Fibroblast of skin of scalp (primary cell): ENCODE results near the gene HMOX1.
"Not testable (repeated sequence)": the region's sequence is repeated elsewhere in the genome, so short reads cannot be mapped to it uniquely, and the experiment has no call there.

Experiments
- DNase-seq: peaks from one replicate; pipeline ENCODE4 v3.0.0-alpha.2; 2013

Gene HMOX1

DNA sequence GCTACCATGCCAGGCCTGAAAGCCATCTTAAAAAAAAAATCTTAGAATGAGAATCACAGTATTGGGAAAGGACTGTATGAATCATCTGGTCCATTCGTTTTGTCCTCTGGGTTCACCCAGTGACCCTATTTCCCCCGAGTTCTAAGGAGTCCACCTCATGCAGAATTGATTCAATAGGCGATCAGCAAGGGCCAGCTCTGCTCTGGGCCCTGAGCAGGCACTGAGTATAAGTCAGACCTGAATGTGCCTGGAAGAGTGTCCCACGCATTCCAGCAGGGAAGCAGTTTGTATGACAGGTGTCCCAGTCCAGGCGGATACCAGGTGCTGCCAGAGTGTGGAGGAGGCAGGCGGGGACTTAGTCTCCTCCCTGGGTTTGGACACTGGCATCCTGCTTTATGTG lies 883 bp upstream of the HMOX1 start:
- DNase-seq = no peak

DNA sequence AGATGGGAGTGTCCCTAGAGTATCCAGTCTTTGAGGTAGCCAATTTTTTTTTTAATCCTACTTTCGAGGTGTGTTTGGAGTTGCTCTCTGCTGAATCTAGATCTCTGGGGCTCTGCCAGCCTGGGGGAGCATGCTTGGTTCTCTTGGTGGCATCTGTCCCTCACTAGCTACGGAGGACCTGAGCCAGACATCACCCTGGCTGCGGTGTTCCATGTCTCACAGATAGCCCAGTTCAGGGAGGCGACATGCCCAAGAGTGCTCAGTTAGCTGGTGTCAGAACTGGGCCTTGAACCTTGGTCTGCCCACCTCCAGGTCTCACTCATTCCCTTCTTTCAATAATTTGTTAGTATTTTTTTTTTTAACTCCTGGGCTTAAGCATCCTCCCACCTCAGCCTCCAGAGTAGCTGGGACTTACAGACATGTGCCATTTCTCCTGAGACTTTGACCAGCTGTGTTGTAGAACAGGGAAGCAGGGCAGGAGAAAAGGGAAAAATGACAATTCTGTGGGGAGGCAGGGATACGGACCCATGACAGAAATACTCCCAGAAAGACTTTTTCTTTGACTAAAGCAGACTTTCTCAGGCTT lies 621 bp downstream of the HMOX1 start:
- no peak for DNase-seq

DNA sequence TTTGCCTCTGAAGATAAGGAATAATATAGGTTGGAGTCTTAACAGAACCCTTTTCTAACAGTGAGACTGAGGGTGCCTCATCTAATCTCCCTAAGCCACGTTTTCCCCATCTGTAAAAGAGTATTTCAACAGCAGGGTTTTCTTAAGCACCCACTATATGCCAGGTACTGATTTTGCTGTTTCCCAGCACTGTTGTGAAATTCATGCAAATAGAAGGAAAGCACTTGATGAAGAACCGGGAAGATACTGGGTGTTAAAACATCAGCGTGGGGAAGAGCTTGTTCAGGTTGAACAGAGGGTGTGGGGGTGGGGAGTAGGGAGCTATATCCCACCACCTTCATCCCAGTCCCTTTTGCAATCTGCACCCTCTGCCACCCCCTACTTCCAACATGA lies 2.8 kb downstream of the HMOX1 start:
- DNase-seq = no peak

DNA sequence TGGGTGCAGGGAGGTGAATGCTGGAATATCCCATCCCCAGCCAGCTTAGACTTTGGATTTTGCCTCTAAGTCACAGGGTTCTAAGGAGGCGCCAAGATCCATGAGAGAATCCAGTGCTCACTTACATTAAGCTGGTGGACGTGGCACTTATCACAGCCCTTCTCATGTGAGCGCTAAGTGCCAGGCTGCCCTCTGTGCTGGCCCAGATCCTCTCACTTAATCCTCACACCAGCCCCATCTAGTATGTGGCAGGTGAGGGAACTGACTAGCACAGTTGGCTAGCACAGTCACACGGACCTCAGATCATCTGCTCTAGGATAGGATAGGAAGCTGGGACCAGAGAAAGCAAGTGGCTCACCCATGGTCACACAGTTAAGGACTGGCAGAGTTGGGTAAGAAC lies 3.6 kb downstream of the HMOX1 start:
- no peak for DNase-seq

DNA sequence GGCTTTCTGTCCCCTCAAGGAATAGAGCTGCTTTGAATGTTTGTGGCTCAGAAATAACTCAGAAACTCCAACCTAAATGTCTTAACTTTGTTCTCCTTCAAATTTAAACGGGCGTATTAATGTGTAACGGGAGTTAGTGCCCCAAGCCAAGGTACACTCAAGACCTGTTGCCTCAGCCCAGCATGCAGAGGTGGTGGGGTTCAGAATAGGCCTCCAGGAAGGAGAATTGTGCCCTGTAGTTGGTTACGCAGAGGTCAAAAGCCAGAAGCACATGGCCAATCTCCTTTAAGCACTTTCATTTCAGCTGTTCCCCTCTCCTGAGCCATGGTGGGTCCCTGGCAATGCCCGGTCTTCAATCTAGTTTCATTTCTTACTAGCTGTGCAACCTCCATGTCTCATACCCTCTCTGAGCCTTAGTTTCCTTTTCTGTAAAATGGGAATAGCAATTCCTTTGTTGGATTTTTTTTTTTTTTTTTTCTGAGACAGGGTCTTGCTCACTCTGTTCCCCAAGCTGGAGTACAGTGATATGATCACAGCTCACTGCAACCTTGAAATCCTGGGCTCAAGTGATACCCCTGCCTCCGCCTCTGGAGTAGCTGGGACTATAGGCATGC lies 4.2 kb downstream of the HMOX1 start:
- DNase-seq = no peak

DNA sequence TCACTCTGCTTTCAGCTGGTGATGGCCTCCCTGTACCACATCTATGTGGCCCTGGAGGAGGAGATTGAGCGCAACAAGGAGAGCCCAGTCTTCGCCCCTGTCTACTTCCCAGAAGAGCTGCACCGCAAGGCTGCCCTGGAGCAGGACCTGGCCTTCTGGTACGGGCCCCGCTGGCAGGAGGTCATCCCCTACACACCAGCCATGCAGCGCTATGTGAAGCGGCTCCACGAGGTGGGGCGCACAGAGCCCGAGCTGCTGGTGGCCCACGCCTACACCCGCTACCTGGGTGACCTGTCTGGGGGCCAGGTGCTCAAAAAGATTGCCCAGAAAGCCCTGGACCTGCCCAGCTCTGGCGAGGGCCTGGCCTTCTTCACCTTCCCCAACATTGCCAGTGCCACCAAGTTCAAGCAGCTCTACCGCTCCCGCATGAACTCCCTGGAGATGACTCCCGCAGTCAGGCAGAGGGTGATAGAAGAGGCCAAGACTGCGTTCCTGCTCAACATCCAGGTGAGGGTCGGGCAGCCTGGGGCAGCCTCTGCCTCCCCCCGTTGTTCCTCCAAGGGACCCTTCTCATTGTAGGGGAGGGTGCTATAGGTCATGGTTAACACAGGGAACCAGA lies 5.9 kb downstream of the HMOX1 start:
- no peak for DNase-seq

DNA sequence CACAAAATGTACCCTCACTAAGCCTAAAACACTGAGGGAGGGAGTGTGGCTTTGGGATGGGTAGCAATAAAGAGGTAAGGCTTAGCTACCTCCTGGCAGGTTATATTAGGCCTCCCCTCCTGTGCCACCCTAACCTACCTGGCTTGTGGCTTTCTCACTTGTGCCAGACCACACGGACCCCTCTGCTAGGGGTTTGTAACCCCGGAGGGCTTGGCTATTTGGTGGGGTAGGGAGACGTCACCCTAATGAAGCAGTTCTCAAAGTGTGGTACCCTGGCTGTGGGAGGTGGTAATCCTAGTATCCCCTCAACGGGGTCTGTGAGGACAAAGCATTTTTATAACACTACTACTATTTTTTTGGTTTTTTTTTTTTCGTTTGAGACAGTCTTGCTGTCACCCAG lies 10.0 kb downstream of the HMOX1 start:
- no peak for DNase-seq

DNA sequence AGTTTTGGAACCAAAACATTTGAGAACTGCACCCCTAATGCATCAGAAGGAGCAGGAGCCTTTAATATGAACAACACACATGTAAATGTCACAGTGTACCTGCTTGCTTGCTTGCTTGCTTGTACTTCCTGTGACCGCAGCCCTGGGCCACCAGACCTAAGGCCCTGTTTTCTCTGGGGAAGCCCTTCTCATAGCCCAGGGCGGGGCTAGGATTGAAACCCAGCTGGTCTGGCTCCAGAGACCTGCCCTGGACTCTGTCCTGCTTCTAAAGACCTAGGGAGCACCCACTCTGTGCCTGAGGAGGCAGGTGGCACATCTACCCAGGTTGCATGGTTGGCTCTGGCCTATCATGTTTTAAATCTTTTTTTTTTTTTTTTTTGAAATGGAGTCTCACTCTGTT lies 11.5 kb downstream of the HMOX1 start:
- no peak for DNase-seq

DNA sequence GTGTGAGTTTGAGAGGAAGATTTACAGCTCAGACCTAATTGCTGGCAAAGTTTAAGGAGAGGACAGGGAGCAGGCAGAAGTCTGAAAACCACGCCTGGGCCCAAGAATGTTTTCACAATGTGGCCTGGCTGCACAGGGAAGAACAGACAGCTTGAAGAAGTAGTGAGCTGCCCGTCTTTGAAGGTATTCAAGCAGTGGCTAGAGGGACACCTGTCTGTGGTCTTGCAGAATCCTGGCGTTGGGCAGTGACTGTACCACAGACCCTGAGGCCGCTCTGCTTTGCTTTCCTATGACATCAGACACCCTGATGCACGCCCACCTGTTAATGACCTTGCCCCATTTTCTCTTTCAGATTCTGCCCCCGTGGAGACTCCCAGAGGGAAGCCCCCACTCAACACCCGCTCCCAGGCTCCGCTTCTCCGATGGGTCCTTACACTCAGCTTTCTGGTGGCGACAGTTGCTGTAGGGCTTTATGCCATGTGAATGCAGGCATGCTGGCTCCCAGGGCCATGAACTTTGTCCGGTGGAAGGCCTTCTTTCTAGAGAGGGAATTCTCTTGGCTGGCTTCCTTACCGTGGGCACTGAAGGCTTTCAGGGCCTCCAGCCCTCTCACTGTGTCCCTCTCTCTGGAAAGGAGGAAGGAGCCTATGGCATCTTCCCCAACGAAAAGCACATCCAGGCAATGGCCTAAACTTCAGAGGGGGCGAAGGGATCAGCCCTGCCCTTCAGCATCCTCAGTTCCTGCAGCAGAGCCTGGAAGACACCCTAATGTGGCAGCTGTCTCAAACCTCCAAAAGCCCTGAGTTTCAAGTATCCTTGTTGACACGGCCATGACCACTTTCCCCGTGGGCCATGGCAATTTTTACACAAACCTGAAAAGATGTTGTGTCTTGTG lies 12.5 kb downstream of the HMOX1 start:
- DNase-seq = no peak

DNA sequence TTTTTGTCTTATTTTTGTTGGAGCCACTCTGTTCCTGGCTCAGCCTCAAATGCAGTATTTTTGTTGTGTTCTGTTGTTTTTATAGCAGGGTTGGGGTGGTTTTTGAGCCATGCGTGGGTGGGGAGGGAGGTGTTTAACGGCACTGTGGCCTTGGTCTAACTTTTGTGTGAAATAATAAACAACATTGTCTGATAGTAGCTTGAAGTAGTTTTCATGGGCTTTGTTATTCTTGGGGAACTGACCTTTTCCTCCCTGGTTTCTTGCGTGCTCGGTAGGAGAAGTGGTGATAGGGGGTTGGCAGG lies 13.1 kb downstream of the HMOX1 start:
- no peak for DNase-seq

DNA sequence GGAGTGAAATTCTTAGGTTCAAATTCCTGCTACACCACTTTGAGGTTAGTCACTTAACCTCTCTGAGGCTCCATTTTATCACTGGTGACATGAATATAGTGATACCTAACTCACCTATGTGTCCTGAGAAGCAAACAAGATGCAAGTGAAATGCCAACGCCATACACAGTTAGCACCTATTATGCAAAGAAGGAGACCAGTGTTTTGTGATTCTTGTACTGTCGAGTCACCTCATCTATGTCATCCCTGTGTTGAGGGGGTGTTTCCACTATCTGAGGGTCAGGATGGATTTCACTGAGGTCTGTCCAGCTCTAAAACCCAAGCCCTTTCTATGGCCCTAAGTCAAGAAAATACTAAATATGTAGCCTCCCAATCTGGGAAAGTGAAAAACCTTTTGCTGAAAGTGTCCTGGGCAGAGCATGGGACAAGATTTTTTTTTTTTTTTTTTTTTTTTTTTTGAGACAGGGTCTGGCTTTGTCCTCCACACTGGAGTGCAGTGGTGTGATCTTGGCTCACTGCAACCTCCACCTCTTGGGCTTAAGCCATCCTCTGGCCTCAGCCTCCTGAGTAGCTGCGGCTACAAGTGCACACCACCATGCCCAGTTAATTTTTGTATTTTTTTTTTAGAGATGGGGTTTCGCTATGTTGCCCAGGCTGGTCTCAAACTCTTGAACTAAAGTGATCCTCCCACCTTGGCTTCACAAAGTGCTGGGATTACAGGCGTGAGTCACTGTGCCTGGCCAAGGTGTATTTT lies 14.1 kb downstream of the HMOX1 start:
- DNase-seq = no peak

DNA sequence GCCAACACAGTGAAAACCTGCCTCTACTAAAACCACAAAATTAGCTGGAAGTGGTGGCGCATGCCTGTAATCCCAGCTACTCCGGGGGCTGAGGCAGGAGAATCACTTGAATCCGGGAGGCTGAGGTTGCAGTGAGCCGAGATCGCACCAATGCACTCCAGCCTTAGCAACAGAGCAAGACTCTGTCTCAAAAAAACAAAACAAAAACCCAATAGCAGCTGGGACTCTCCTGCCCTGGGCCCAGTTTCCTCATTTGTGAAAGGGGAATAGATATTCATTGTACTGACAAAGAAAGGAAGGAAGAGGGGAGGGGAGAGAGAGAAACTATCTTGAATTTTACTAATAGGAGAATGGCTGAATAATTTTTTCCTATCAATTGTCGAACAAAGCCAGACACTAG lies 15.7 kb downstream of the HMOX1 start:
- DNase-seq = not testable (repeated sequence)

DNA sequence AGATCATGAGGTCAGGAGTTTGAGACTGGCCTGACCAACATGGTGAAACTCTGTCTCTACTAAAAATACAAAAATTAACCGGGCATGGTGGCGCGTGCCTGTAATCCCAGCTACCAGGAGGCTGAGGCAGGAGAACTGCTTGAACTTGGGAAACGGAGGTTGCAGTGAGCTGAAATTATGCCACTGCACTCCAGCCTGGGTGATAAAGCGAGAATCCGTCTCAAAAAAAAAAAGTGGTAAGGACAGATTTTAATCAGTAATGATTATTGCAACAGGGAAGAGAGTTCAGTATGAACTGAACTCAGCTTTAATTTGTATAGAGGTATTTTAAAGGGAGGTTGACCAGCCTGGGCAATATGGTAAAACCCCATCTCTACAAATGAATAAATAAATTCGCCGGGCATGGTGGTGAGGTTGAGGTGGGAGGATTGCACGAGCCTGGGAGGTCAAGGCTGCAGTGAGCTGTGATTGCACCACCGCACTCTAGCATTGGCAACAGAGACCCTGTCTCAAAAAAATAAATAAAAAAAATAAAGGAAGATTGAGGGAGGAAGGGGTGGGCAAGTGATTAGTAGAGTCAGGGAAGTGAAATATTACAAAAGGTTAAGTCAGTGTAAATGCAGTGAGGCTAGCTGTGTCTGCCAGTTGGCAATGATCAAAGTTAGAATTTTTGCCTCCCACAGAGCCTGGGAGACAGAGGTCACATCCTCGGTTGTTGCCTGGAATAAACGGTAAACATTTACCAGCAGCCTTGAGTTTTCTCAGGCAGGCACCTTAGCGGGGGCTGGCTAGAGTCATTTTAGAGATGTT lies 16.4 kb downstream of the HMOX1 start:
- DNase-seq = no peak

DNA sequence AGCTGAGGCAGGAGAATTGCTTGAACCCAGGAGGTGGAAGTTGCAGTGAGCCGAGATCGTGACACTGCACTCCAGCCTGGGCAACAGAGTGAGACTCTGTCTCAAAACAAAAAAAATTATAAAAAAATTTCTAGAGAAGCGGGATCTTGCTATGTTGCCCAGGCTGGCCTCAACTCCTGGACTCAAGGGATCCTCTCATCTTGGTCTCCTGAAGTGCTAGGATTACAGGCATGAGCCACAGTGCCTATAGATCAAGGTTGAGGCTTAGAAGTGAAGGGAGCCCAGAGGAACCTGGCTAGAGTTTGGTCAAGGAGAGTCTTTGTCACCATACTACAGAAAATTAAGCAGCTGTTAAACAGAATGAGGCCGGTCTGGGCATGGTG lies 17.7 kb downstream of the HMOX1 start:
- no peak for DNase-seq

DNA sequence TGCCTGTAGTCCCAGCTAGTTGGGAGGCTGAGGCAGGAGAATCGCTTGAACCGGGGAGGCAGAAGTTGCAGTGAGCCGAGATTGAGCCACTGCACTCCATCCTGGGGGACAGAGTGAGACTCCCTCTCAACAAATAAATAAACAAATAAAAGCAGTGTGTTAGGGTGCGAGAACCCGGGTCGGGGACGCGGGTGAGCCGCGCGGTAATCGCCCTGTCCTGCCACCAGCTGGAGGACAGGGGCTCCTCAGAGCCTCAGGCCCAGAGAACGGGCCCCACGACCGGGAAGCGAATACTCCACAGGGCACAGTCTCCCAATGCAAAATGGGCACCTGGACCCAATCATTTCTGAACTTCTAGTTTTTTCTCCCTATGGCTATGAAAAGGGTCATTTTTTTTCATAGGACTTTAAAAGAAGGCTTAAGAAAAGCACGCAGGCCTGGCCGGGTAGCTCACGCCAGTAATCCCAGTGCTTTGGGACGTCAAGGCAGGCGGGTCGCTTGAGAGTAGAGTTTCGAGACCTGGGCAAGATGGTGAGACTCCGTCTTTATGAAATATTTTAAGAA lies 18.3 kb downstream of the HMOX1 start:
- DNase-seq = no peak

DNA sequence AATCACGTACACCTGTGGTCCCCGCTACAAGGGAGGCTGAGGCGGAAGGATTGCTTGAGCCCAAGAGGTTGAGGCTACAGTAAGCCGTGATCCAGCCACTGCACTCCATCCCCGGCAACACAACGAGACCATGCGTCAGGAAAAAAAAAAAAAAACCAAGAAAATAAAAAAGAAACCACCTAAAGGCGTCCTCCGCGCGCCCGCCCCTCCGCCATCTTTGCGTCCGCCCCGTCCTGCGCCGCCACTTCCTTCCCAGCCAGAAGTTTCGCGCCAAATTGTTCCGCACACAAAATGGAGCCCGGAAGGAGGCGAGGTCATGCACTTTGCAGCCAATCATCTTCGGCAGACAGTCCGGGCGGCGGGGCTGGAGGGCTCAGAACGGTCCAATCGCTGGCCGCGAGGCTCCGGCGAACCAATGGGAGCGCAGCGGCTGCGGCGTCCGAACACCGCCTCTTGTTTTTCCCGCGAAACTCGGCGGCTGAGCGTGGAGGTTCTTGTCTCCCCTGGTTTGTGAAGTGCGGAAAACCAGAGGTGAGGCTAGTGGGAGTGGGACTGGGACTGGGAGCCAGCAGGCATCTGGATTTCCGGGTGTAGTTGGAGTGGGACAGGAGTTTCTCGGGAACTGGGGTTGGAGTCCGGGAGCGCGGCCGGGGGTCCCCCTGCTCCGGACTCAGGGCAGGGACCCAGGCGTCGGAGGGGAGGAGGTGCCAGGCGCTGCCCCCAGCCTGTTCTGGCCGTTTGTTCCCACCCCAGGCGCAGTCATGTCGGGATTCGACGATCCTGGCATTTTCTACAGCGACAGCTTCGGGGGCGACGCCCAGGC lies 19.0 kb downstream of the HMOX1 start, which contains the start of gene MCM5:
TSS of gene MCM5 (plus strand) at position 463 of the 823 bp plus-strand sequence. CDS start at position 762, 299 bp downstream.
- peak; percentile 98 for DNase-seq

DNA sequence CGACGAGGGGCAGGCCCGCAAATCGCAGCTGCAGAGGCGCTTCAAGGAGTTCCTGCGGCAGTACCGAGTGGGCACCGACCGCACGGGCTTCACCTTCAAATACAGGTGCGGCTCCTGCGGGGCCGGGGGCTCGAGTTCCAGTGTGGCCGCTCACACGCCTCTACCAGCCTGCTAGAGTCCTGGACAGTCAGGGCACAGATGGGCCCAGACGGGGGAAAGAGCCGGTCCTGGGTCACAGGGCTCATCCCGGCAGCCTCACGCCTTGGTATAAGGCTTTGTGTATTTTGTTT lies 19.6 kb downstream of the HMOX1 start:
- no peak for DNase-seq

DNA sequence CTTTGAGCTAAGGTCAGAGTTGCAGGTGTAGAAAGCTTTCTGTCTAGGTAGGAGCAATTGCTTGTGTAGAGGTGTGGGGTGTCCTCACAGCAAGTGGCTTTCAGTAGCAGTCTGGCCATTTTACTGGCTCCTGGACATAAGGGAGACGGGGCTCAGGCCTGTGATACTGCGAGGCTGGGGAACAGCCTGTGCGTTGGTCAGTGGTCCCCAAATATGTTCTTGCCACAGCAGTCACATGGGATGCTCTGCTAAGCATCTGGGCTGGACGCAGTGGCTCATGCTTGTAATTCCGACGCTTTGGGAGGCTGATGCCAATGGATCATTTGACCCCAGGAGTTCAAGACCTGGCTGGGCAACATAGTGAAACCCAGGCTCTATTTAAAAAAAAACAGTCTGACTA lies 21.0 kb downstream of the HMOX1 start:
- no peak for DNase-seq

DNA sequence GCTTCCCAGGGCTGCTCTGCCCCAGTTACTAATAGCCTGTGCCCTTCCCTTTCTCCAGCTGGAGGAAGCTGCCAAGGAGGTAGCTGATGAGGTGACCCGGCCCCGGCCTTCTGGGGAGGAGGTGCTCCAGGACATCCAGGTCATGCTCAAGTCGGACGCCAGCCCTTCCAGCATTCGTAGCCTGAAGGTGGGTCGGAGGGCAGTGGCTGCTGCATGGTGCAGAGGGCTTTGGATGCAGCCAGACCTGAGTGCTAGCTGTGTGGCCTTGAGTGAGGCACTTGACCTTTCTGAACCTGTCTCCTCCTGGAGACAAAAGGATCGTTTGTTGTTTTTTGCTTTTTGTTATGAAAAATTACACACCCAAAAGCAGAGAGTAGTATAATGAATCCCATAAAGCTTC lies 22.5 kb downstream of the HMOX1 start:
- no peak for DNase-seq

DNA sequence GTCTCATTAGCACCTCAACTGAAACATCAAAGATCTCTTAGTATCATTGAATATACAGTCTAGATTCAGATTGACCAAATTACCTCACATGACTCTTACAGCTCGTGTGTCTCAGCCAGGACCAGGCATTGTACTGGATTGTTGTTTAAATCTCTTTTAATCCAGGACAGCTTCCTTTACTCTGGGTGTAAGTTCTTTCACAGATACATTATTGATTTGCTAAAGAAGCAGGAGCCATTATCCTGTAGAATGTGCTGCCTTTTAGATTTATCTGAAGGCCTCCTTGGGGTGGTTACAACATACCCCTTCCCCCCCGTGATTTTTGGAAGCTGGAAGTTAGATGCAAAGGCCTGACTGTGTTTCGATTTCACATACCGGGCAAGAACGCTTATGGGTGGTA lies 23.3 kb downstream of the HMOX1 start:
- DNase-seq = no peak

DNA sequence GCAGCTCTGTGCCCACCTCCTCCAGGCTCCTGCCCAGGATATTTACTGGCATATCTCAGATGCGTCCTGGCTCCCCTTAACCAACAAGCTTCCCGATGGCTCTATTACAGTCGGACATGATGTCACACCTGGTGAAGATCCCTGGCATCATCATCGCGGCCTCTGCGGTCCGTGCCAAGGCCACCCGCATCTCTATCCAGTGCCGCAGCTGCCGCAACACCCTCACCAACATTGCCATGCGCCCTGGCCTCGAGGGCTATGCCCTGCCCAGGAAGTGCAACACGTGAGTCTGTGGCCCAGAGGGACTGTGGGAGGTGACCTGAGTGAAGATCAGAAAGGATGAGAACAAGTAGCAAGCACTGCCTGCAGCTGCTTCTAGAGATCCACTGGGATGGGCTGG lies 25.5 kb downstream of the HMOX1 start:
- no peak for DNase-seq
